Effector CD8-positive, alpha-beta T cell (primary cell): ENCODE results near the gene RTN4RL1.

Source experiments
- DNase-seq: peaks from one replicate; lab custom pipeline; 2025; lab: John Stamatoyannopoulos, UW

RTN4RL1 gene

DNA sequence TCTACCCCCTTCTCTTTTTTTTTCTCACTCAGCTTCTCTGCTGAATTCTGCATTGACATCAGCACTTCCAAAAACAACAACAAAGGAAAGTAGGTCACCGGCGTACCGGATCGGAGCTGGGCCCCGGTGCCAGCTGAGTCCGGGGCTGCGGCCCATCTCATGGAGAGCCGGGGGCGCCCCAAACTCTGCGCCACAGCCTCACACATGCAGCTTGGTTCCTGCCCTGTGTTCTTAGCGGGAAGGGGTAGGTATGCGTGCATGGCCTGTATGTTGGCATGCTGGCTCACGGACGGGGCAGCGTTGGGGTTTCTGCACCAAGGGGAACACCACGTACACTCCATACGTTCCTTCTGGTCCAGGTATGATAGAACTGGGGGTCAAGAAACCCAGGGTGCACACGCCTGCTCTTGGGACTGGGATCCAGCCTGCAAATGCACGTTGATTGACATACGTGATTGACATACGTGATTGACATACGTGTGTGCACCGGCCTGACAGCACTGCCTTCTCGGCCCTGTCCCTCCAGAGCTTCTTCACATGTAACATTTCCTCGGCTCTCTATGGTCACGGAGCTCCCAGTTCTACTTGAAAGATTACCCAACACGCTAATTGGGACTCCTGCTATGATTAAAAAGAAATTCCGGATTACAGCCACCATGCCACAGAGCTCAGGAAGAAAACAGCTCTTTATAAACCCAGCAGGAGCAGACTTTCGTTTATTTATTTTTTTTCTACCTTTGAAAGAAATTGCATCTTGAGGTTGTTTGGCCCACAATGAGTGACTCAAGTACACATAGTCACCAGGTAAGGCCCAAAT, 106.6 kb downstream of the RTN4RL1 start:
- DNase-seq = no peak

DNA sequence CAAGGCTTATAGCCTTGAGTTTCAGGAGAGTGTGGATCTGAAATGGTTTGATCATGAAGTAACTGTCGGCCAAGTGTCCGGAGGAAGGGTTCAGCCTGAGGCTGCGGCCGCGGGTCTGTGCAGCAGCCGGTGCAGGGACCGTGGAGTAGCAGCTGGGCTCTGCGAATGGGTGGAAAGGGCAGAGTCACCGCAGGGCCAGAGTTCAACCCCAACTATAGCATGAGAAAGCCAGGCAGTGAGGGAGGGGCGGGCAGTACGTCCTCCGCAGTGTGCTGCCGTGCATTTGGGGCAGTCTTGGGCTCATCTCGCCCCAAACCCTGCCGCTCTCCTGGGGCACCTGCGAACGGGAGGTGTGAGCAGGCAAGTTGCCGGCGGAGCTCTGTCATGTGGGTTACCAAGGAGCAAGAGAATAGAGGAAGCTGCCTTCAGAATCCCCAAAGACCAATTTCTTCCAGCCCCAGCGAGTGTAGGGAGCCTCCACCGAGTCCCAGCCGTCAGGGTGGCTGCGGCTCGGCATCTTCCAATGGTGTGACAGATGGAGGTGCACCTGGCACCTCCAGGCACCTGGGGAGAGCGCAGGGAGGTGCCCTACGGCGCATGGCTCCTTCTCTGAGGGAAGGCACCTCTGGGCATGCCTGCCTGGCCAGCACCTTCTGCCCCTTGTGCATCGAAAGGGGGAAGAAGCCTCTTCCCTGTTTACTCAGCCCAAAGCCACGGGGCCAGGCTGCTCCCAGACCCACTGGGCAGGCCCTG, 108.0 kb downstream of the RTN4RL1 start:
- no peak for DNase-seq

DNA sequence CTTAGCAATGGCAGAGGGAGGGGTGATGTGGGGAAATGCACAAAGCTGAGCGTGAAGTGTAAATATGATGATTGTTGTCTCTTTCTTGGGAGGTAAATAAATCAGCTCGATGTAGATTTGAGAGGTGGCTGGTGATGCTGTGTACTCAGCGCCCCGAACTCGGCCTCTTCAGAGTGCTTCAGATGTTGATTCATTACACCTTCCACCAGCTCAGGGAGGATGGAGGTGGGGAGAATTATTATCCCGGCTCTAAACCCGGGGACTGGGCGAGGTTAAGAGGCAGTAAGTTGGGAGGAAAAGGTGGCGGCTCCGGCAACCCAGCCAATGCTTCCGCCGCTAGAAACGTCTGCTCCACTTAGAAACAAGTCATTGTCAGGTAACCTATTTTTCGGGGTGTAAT, 108.8 kb downstream of the RTN4RL1 start:
- DNase-seq = no peak

DNA sequence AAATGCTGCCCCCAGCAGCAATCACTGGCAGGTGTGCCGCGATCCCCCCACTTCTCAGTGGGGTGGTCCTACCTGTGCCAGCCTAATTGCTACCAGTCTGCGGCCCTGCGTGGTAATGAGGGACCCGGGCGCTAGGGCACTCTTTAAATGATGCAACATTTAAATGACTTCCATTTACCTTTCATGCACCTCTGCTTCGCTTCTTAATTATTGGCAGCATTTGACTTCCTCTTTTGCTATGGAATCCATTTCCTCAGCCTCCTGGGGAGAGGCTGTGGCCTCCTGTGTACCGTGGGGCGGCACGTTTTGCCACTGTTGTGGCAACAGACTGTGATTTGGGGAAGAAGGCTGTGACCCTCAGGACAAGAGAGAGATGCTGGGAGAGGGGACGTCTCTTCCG, 109.2 kb downstream of the RTN4RL1 start:
- DNase-seq = no peak

DNA sequence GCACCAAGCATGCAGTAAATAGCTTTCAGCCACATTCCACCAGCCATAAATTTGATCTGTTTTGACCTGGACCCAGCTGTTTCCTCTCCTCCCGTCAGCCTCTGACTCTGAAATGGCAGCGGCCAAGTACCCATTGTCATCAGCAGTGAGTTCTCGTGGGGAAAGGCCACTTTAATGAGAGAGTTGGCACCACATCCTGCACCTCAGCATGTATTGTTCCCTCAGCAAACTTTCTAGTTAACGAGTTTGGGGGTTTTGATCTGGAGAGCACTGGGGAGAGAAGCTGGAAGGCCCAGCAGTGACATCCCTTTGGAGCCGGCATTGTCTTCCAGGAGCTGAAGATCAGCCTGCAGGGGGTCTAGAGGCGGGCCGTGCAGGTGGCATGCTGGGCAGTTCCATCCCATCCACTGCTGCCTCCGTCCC, 110.5 kb downstream of the RTN4RL1 start:
- no peak for DNase-seq

DNA sequence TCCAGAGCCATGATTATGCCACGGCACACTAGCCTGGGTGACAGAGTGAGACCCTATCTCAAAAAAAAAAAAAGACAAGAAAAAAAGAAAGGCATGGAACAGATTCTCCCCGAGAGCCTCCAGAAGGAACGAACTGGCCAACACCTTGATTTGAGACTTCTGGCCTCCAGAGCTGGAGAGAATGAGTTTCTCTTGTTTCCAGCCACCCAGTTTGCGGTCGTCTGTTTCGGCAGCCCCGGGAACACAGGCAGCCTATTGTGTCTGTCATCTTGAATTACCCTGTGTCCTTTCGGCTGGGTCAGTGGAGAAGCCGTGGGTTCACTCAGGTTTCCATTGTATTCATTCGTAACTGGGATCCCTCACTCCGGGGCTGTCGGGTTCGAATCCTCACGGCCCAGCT, 111.4 kb downstream of the RTN4RL1 start:
- no peak for DNase-seq

DNA sequence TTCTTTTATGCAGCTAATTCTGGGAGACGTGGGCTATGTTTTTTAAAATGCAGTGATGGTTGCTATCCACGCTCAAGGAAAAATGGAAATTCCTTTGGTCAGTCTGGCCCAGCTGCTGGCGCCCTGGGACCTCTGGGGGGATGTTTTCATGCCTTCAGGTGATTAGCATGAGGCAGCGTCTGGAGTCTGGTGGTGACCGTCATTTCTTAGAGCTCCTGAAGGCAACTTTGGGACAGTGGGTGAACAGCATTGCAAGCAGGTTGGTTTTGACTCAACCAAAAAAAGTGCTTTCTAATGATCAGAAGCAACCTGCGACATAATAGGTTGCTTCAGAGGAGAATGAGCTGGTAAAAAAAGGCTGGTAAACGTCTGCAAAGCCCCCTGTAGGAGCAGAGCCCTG, 113.0 kb downstream of the RTN4RL1 start:
- DNase-seq = no peak

DNA sequence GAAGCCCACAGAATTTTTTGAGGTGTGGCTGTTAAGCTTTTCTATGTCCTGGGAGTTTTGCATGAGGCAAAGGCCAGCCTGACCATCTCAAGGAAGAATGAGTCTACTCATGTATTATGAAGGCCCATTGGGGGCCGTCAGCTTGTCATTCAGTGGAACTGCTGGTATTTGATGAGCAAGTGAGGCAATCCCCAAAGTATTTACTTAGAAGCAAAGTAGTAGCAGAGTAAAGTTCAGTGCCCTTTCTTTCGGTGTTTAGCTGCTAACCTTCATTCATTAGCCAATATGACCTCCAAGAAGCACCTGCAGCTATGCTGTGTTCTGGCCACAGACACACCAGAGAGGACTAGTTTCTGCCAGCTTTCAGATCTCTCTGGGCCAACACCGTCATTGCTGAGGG, 115.1 kb downstream of the RTN4RL1 start:
- DNase-seq = no peak

DNA sequence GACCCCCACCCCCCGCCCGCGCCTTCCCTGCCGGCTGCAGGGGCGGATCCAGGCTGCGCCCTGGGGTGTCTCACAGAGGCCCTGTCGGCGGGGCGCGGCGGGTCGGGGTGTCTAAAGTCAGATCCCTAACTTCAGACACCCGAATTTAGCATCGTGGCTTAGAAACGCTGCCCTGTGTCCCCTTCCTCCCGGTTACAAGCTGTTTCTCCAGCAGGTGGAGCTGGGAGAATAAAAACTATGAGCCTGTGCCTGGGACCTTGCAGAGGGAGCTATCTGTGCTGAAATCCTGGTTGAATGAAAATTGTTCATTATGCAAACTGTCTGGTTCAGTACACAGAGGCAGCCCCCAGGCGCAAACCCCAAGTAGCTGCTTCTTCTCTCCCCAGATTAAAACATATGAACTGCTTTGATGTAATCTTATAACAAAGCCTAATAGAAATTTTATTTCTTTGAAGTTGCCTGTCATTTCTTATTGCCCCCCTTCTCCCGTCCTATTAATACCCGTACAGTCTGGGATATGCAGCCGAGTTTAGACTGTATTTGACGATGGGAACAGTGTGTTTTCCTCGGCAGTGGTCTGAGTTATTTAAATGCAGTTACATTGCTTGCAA, 116.3 kb downstream of the RTN4RL1 start:
- no peak for DNase-seq

DNA sequence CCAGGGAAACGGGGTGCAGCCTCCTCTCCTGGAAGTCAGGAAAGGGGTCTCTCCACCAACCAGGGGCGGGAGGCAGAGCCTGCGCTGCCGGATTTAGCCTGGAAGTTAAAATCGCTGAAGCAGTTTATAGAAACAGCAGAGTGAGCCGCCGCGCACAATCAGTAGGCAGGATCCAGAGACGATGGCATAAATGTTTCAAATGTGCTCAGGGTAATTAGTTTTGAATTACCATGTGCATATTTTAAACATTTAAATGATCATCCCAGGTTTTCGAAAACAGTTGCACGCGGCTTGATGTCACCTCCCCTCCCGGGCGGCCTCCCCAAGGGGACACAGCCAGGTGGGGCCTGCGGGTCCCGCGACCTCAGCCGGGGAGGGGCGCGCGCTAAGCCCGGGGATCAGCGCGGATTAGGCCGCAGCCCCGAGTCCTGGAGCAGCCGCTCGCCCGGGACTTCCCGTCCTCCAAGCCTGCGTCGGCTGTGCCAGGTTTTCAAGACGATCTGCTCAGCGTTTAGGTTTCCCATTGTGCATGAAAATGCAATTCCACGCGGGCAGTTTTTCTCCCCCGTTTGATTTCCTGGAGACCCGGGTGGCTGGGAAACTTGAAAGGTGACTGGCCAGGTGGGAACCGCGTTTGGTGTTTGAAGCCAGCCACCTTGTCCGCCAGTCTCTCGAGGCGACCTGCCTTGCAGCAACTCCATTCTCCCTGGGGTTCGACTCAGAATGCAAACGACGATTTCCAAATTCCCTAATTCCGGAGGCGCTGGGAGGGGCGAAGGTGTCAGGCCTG, 117.0 kb downstream of the RTN4RL1 start:
- DNase-seq = no peak

DNA sequence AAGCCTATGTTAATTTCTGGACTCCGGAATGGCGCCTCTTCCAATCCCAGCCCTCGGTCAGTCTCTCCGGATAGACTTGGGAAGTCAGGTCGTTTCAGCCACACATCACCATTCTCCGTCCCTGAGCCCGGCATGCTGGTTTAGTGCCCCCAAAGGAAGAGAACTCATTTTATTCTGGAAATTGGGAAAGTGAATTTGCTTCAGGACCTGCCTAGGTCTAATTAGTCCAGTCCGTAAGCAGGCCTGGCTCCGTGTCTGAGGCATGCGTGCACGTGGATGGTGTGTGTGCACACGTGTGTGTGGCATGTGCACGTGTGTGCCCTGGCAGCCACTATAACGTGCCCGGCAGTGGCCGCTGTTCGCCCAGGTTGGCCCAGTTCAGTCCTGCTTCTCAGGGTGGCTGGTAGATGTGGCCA, 117.9 kb downstream of the RTN4RL1 start:
- no peak for DNase-seq

DNA sequence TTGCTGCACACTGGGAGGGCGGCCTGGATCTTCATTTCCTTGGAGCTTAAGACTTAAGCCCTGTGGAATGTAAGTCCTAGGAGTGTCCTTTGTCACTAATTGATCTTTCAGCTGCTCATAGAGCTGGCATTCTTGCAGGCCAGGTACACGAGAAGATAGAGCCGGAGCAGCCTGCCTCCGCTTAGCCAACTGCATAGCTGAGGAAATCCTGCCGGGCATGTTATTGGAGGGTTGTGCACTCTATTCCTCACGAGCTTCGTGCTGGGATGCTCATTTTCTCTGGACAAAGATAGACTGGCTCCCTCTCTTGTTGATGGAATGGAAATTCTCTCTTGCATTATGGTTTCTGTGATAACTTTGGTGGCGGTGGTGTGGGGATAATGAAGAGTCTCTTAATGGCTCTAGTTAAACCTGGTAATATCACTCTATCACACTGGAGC, 118.5 kb downstream of the RTN4RL1 start:
- no peak for DNase-seq

DNA sequence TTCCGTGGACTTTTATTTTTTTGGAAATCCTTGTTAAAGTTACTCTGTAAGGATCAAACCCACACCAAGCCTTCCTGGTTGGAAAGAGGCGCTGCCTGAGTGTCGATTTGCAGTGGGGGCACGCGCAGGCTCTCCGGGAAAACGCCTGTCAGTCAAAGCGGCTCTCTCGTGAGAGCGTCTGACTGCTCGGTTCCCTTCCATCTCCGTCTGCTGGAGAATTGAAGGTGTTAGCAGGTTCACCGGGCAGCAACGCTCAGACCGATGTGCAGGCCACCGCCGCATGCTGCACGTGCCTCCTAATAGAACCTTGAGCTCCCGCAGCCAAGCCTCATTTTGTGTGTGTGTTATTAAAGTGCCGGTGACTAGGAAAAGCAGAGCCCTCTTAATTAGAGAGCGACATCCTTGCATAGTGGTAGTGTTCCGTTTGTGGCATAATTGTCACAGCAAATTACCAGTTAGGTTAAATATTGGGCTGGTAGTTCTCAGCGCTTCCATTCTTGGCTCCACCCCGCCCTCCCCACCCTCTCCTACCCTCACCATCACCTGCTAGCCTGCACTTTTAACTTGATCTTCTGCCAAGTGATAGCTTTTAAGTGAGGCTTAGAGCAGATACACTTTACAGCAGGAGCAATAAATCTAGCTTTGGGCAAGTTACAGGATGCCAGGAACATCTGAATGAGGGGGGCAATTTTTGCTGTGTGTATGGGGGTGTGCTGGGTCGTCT, 119.8 kb downstream of the RTN4RL1 start:
- no peak for DNase-seq

DNA sequence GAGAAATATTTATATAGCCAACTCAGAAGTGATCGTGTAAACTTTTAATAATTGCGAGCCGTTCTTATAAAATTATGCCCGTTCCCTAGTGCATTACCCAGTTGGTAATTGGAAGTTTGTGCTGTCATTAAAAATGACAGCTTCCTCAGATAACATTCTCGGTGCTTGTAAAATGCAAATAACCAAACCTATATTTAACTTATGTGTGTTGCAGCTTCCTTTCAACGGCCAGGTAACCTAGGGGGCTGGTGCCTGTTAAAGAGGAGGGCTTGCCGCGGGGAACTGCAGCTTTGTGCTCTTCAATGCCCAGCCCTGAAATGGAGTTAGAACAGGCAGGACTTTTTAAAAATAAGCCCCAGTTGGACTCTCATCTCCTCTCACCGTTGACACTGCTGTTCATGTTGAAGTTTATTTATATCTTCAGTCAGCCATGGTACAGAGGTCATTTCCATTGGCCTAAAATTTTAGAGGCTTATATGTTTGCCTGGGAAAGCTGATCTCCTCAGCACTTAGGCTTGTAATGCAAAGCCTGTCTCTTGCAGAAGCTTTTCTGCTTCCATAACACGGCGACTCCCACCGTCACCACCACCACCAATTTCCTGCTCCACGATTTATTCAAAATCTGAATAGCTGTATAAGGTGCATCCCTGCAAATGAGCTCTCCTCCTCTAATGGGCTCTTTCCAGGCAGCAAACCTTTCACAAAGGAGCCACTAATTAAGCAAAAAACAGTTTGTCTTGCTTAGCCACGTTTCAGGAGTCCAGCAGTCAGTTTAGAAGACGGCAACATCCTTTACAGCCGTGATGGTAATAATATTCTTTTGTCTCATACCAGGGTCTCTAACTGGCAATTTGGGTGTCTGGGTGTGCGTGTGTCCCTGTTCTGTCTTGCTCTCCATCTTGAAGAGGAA, 120.6 kb downstream of the RTN4RL1 start:
- DNase-seq = no peak

DNA sequence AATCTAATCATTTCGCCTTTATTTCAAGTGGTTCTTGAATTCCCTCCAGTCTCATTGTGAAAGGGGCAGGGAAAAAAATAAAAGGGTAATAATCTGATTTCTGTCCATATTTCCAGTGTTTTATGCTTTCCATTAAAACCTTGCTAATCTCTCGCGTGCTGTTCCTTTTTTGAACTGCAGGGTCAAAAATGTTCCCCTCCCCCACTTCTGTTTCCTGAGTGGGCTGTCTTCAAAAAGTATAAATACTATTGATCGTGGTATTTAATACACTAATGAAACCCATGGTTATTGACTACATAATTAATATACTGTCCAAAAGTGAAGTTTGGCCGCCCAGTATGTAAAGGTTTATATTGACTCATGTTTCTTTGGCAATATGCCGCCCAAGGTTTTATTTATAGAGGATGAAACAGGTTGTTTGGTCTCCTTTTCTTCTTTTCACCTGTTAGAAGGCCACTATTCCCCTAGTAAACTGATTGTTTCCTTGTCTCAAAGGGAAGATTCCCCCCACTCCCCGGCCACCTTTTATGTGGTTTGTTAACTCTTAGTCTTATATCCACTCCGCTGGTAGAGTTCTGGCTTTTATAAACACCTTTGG, 125.6 kb downstream of the RTN4RL1 start:
- no peak for DNase-seq

DNA sequence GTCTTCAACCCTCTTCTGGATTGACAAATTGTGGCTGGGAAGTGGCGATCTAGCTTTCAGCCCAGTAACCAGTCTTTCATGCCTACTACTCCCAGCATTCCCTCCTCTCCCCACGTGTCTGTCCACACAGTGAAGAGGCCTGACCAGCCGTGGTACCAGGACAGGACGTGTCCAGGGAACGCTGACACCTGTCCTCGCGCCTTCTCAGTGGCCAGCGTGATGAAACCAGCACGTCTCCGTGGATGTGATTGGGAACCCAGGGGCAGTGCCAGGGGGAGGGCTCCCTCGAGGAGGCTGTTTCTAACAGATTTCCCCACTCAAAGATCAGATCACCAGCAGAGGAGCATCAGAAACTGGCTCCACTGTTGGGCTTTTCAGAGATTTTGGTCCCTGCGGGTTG, 126.3 kb downstream of the RTN4RL1 start:
- no peak for DNase-seq

DNA sequence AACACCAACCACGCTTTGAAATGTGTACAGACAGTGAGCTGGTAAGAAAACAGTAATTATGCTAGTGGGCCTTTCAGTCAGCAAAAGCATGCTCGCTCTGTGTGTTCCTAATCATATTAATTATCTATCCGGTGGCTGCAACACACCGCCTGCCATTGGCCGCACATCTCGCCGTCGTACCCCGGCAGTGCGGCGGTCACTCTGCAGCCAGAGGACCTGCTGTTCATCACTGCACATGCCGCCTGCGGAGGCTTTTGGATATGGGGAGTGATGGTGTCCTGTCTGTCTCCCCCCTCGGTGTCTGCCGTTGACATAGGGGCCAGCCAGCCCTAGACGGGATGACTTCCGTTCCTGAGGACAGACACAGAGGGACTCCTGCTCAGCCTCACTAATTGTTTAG, 126.8 kb downstream of the RTN4RL1 start:
- no peak for DNase-seq

DNA sequence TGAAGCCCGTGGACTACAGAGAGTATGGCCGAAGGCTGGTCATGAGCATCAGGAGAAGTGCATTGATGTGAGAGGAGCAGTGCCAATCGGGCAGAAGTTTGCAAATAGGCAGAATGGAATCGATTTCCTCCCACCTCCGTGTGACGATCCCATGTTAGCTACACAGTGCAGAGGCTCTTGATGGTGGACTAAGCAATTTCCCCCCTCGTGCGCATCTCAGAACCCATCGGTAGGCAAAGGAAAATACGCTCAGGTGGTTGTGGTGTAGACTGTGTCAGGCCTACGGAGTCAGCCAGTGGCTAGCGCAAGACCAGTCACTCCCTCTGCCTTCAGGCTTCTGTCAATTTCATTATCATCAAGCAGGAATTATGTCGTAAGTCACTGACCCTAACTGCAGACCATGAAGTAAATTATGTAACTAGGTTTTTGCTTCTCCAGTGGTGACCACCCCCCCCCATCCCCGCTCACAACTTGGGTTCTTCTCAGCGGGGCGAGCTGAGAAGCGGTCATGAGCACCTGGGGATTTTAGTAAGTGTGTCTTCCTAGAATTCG, 128.0 kb downstream of the RTN4RL1 start:
- no peak for DNase-seq

DNA sequence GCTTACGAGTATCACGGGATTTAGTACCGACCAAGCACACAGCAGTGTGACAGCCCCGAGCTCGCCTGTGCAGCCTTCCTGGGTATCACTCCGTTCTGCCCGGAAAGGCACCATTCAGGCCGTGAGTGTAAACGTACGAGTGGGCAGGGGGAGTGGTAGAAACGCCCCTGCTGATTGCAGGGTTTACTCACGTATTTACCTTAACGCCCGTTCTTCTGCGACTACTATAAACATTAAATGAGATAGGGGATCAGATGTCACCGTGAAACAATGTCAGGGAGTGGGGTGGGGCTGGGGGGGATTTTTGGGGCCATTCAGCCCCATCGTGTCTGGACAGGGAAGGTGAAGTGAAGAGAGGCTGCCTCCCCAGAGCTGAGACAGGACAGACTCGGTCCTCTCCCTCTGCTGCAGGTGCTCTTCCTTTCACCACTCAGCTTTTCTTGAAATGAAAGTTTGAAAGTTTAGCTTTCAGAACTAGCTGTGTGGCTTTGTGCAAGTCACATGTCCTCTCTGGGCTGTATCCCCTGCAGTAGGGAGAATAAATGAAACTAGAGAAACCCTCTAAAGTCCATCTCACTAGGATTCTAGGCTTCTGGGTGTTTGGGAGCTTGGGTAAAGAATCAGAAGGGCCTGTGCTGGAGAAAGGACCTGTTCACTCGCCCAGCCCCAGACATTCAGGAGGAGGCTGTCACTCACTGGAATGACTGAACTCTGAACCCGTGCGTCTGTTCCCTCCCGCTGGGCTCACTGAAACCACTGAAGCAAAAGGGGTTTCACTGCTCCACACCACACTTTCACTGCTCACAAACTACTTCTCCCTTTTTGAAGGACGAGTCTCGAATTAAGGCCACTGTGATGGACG, 128.7 kb downstream of the RTN4RL1 start:
- no peak for DNase-seq
